ENCODE measurements around the gene TP53AIP1. TPM values are rescaled to one million over a fixed set of nuclear protein-coding genes. Genes with fewer than 3 reads are reported as not detected.

Gene TP53AIP1
- total and polyA plus RNA-seq, 9 of the 15 experiments (the other 6 are each of a cell fraction or from before 2014, with no cell fraction given): not detected

DNA sequence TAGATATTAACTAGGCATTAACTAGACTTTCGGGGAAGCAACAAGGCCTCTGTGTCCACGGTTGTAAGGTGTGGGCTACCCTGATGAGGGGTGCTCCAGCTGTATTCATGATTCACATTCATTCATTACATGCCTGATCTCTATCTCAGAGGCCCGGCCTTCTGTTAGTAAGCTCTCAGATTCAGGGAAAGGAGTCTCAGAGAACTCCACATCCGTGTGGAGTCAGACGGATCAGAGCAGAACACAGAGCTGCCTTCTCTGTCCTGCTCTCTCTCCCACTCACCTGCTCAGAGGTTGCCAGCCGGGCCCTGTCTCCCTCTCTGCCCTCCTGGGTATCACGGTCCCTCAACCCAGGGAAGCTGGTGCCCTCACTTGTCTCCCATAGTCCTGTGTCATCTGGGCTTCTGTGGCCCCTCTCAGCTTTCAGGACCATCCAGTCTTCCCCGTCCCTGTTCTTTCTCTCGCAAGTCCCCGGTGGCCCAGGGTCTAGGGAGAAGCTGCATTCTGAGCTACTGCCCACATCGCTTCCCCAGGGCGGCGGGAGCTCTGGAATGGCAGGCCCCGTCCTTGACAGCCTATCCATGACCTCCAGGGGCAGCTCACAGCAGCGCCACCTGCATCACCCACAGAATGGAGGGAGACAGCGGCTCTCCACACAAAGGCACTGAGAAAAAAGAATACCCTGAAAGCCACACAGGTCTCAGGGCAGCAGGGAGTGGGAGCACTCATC lies 4.3 kb downstream of the TP53AIP1 start:
- ATAC-seq (no peak; the same call in 2 of the 3 replicates), DNase-seq (ENCODE audit: extremely low read depth in 1 of 4, low spot score in 3 of 4) (no peak), FAIRE-seq (no peak)
- Histone ChIP-seq H3K36me3 (ENCODE audit: control insufficient read depth, insufficient read depth, low read length) (no peaks in the 10 kb centered on the region), H3K9ac (ENCODE audit: insufficient read depth in 1 of 2, low read depth in 2 of 2, low read length in 2 of 2) (no peak overlapping the region), H3K4me2 (ENCODE audit: insufficient read depth, low read length) (no peak overlapping the region), H4K20me1 (replicated peaks; ENCODE audit: control insufficient read depth, insufficient read depth, low read length) (no peaks in the 10 kb centered on the region), H3K9me3 (replicated peaks; ENCODE audit: control insufficient read depth, insufficient read depth, low read depth, low read length) (no peaks in the 10 kb centered on the region), H3K9me1 (ENCODE audit: control insufficient read depth, insufficient read depth, low read length) (no peaks in the 10 kb centered on the region), H3K79me2 (ENCODE audit: control insufficient read depth, insufficient read depth, low read length) (no peaks in the 10 kb centered on the region), H3K27me3 (ENCODE audit: control insufficient read depth in 2 of 2, insufficient read depth in 2 of 2, low read length in 2 of 2) (peaks cover 4 to 53% of the 10 kb centered on the region in 2 experiments; a peak in 4 of 5 replicates), H3K27ac (ENCODE audit: extremely low read depth, low read depth, low read length) (no peak overlapping the region), H2AFZ (ENCODE audit: low read depth, low read length) (no peak overlapping the region), H3K4me1 (replicated peaks in 1 of 2; ENCODE audit: control insufficient read depth in 2 of 2, insufficient read depth in 2 of 2, low read length in 2 of 2) (no peaks in the 10 kb centered on the region), H3K4me3 (no peak overlapping the region)
- whole genome bisulfite sequencing (ENCODE audit: insufficient coverage, low coverage, missing lambda C conversion rate): 2% methylated on average over 16 of the region's 16 CpGs
- POLR2A ChIA-PET: interaction anchor here (0.6 kb wide), 1 partner anchor 12 kb away, joined by 3 read pairs; no protein-coding TSS in a partner anchor
- no TSS peak for BruUV-seq (replicated peaks)
- TF ChIP-seq KAT7 (CRISPR knock-in tag; IDR thresholded peaks at IDR 0.05; ENCODE audit: borderline replicate concordance): no peak
- TF ChIP-seq TEAD2 (tag; IDR thresholded peaks at IDR 0.05): no peak
- no peak for TF ChIP-seq CREBBP (IDR thresholded peaks at IDR 0.05; ENCODE audit: low read depth, low read length)
- no peak for TF ChIP-seq NCOA6 (IDR thresholded peaks at IDR 0.05)
- no peak for TF ChIP-seq ZNF282 (CRISPR knock-in tag; IDR thresholded peaks at IDR 0.05)
- TF ChIP-seq HIVEP1 (CRISPR knock-in tag; IDR thresholded peaks at IDR 0.05): no peak
- TF ChIP-seq, protein P1, sequence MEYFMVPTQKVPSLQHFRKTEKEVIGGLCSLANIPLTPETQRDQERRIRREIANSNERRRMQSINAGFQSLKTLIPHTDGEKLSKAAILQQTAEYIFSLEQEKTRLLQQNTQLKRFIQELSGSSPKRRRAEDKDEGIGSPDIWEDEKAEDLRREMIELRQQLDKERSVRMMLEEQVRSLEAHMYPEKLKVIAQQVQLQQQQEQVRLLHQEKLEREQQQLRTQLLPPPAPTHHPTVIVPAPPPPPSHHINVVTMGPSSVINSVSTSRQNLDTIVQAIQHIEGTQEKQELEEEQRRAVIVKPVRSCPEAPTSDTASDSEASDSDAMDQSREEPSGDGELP (CRISPR knock-in tag; IDR thresholded peaks at IDR 0.05; ENCODE audit: borderline replicate concordance): no peak
- TF ChIP-seq ESRRB (CRISPR knock-in tag; IDR thresholded peaks at IDR 0.05; ENCODE audit: borderline replicate concordance): no peak
- no peak for TF ChIP-seq RBM25 (IDR thresholded peaks at IDR 0.05; ENCODE audit: low read depth, low read length, severe bottlenecking)
- in situ Hi-C loops (cut with MboI): no loop called here
- CTCF ChIA-PET (ENCODE audit: low intra/inter-chr PET ratio): no interaction called here
- intact Hi-C loops (cut with micrococcal nuclease): no loop called here

Data from K562 (cell line).